Stimulated activated CD8-positive, alpha-beta memory T cell treated with anti-CD3 and anti-CD28 coated beads, Interleukin-4, amount 100 ng/mL, for 4 hours (primary cell): Measurements from ENCODE around the gene OLIG1.
A peak's percentile ranks its signal among the peaks of the same experiment; 100 is the strongest.

Source experiments
- DNase-seq, 2 donors: peaks; one replicate each; pipeline ENCODE4 v3.0.0-alpha.2; 2020; ENCODE audit warnings: low read depth in 2 of 2, low spot score in 1 of 2

Gene OLIG1

DNA sequence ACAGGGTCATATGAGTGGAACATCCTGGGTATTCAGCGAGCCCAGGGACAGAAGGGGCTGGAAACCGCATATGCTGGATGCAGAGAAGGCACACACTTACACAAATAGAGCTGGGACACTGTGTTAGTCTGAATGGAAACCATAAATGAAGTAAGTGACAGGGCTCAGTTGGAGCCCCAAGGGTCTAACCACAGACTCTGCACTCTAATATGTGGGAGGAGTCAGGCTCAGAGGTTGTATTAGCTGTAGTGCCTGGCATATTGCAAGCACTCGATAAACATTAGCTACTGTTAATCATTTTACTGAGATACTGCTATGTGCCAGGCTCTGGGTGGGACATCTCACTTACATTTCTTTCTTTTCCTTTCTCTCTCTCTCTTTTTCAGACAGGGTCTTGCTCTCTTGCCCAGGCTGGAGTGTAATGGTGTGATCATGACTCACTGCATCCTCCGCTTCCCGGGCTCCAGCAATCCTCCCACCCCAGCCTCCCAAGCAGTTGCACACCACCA is 6.5 kb upstream of the OLIG1 start:
- no peak for DNase-seq

DNA sequence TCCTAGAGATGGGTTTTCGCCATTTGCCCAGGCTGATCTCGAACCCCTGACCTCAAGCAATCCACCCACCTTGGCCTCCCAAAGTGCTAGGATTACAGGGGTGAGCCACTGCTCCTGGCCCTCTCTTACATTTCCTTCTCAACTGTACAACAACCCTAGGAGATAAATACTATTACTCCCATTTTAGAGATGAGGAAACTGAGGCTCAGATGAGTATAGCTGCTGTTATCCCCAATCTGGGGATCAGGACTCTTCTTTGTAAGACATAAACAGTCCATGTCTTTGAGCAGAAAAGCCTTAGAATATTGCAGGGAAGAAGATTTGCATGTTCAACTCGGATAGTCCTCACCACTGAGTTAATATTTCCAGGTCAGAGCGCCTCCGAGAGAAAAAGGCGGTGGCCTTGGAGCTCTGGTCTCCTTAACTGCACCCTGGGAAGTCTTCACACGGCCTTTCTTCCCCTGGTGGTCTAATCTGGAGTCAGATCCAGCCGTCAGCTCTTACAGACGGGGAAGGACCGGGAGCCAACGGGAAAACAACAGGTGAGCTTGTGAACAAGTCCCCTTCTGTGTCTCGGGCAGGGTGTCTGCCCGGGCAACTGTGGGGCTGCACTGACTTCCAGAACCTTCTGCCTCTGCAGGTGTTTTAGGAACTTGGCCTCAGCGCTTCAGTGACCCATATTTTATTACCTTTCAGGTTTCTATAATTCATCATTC is 5.9 kb upstream of the OLIG1 start:
- no peak for DNase-seq

DNA sequence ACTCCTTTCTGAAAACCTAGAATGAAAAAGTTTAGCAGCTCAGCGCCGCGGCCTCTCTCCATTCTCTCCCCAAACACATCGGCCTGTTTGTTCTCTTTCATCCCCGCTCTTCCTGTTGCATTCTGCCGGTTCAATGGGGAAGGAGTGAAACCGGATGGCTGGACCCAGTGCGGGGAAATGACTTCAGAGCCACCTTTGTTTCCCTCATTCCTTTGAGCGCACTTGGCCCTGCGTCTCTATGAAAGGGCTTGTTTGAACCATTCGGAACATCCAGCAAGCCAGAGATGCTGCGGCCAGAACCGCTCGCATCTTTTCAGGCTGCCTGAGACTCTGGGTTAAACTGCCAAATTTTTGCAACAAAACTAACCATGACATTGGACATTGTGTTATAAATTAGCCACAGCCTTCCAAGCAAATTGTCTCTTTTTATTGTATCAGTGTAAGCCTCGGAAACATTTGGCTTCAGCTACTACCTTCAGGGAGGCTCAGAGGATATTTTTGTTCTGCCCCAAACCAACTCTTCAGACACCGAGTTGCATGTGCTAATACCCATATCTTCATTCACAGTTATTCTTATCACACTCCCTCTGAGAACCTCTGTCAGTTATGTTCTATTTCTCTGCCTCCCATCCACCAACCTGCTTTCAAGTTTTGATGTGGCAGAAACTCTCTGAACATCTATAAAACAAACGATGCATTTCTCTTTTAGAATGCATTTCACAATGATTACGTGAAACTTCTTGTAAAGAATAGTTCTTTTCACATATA is 5.1 kb upstream of the OLIG1 start:
- no peak for DNase-seq

DNA sequence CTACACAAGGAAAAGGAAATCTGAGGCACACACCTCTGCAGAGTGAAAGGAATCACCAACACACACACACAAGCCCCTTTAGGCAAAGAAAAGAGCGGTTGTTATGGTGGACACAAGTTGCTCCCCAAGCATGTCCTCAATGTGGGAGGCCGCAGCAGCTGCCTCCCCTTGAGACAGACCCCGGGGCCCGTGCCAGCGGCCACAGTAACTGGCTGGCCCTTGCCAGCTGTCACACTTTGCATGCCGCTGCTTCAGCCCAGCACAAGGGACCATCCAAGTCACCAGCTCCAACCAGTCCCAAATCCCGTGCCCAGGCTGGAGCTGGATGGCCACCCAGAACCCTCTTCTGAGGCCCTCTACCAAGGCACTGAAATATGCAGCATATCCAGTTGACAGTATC is 2.9 kb upstream of the OLIG1 start:
- no peak for DNase-seq

DNA sequence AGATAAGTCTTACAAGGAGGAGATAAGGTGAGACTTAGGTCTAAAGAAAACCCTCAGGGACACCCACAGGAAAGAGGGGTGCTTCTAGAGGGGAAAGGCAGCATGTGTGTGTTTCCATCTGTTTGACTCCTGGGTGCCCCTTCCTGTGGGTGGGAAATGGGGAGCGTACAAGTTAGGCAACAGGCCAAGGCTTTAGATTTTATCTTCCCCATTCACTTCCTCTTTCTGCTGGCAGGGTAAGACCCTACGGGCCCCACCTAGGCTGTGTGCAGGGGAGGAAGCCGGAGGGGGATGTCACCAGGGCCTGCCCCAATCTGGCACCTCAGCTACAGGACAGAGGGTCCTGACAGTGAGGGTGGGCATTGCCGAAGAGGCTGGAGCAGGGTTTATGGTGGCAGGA is 2.5 kb upstream of the OLIG1 start:
- DNase-seq, result no peak

DNA sequence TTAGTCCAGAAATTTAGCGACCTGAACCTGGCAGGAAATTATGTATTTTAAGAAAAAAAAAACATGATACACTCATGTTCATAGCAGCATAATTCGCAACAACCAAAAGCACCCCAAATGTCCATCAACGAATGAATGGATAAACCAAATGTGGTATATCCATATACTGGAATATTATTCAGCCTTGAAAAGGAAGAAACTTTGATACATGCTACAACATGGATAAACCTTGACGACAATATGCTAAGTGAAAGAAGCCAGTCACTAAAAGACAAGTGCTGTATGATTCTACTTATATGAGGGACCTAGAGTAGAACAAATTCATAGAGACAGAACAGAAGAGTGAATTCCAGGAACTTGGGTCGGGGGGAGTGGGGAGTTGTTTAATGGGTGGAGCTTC is 698 bp upstream of the OLIG1 start:
- DNase-seq, result no peak

DNA sequence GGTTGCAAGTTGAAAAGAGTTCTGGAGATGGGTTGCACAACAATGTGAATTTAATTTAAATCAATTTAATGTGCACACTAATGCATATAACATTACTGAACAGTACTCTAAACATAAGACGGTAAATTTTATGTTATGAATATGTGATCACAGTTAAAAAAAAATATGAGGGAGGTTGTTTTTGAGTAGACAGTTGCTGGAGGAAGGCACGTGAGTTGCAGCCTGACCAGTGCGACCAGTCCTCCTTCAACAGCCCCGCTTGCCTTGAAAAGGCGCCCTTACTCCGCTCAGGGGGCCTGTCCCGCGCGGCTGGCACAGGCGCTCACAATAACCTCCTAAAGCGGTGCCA is 322 bp upstream of the OLIG1 start:
- DNase-seq, result no peak

DNA sequence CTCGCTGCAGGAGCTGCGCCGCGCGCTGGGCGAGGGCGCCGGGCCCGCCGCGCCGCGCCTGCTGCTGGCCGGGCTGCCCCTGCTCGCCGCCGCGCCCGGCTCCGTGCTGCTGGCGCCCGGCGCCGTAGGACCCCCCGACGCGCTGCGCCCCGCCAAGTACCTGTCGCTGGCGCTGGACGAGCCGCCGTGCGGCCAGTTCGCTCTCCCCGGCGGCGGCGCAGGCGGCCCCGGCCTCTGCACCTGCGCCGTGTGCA is 730 bp downstream of the OLIG1 start:
- DNase-seq, result no peak

DNA sequence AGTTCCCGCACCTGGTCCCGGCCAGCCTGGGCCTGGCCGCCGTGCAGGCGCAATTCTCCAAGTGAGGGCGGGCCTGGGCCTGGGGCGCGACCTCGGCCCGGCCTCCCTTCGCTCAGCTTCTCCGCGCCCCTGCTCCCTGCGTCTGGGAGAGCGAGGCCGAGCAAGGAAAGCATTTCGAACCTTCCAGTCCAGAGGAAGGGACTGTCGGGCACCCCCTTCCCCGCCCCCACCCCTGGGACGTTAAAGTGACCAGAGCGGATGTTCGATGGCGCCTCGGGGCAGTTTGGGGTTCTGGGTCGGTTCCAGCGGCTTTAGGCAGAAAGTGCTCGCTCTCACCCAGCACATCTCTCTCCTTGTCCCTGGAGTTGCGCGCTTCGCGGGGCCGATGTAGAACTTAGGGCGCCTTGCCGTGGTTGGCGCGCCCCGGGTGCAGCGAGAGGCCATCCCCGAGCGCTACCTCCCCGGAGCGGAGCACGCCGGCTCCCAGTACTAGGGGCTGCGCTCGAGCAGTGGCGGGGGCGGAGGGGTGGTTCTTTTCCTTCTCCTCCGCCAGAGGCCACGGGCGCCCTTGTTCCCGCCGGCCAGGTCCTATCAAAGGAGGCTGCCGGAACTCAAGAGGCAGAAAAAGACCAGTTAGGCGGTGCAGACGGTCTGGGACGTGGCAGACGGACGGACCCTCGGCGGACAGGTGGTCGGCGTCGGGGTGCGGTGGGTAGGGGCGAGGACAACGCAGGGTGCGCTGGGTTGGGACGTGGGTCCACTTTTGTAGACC is 1.2 kb downstream of the OLIG1 start:
- DNase-seq, result no peak

DNA sequence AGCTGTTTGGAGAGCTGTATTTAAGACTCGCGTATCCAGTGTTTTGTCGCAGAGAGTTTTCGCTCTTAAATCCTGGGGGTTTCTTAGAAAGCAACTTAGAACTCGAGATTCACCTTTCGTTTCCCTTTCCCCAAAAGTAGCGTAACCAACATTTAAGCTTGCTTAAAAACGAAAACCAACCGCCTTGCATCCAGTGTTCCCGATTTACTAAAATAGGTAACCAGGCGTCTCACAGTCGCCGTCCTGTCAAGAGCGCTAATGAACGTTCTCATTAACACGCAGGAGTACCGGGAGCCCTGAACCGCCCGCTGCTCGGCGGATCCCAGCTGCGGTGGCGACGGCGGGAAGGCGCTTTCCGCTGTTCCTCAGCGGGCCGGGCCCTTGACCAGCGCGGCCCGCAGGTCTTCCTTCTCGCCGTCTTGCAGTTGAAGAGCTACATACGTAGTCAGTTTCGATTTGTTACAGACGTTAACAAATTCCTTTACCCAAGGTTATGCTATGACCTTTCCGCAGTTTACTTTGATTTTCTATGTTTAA is 1.9 kb downstream of the OLIG1 start:
- no peak for DNase-seq

DNA sequence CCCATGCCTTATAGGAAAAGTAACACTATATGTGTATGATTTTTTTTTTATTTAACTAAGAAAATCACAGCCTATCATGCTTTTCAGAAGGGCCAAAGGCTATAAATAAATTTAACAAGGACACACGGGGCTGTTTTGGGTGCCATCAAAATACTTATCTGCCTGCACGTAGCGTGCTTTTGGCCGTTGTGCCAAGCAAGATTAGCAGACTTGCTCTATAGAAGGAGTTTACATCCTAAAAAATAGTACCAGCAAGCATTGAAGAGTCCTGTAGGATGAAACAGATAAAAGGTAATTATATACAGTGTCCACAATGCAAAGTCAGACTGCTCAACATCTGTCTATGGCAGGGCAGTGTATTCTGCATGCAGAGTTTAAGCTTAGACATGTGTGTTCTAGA is 3.7 kb downstream of the OLIG1 start:
- no peak for DNase-seq

DNA sequence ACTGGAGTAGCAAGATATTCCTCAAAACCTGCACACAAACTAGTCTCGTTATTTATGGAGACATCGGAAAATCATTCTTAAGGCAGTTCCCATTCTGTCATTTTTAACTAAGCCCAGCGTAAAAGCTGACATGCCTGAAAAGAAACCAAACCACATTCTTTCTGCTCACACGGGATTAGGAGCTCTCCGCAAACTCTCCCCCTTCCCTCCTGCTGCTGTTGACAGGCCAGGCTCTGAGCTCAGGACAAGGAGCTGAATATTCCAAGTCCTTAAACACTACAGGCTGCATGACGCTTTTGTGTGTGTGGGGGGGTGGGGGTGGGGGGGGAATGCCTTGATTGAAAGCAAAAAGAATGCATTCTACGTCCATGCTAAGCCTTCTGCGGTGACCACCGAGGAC is 5.2 kb downstream of the OLIG1 start:
- DNase-seq, result no peak

DNA sequence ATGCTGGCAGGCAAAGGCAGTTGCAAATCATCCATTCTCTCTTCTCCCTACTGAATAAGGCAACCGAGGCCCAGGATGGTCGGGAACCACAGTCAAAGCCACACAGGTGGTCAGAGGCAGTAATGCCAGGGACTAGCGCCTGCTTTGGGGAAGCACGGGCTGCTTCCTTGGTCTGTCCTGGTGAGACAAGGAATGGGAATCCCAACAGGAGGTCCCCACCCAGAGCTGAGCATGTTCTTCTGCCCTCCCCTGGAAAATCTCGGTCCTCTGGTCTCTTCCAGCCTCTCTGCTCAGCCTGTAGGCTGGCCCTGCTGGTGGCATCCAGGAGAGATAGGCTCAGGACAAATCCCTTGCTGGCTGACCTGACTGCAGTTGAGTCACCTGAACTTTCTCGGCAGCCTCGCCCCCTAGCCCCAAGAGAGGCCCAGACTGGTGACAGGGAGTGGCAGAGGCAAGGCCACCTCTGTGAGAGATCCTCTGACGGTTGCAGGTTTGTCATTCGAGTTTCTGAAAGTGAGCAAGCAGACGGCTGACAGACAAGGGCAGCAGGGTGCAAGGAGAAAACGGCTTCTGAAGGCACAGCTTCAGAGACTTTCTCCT is 5.8 kb downstream of the OLIG1 start:
- no peak for DNase-seq

DNA sequence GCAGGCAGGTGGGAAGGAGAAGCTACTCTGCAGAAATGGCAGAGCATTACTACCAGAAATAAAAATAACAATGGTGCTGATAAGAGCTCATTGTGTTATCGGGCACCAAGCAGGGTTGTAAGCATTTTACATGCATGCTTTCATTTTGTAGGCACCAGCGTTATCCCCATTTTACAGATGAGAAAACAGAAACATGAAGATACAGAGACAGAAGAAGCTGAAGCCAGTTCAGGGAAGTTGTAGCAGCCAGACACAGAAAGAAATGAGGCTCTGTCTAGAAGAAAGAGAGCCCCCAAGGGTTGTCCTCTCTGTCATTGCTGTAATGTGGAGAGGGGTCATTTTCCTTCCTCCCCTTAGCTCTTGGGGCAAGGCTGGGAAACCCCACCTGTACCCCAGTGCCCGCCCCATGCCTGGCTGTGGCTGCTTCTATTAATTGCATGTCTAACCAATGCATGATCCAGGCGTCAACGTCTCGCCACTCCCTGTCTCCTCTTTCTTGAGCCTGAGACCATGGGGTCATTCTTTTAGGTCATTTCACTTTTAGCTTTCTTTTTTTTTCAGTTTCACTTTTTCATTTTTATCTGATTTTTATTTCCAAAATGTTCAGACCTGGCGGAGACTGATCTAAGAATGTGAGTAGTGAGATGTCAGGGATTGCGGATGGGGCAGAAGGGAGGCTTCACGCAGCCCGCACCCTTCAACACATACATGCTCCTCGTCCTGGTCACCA is 6.8 kb downstream of the OLIG1 start:
- DNase-seq, result no peak

DNA sequence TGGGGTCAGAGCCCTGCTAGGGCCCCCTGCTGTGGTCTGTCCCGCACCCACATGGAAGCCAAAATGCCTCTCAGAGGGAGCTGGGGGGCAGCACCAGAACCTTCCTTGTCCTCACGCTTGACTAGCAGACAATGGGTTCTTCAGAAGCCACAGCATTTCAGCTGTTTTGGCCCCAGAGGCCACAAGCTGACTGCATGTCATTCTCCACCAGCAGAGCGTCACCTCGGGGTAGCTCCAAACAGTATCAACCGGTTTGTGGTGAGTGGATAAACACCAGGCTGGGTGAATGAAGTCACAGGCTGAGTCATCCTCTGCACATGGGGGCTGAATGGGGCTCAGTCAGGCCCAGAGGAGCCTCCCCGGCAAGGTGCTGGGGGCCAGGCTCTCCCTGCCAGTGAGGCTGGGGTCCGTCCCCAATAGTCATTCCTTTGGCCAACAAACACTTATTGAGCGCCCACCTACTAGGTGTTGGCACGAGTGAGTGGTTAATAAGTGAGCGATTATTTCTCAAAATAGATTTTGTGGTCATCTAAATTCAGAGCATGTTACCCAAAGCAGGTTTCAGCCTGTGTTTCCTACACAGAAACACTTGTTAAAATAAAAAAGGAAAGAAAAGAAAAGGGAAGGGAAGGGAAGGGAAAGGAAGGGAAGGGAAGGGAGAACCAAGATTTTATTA is 9.1 kb downstream of the OLIG1 start:
- DNase-seq, result peak; percentile 14 to 30

DNA sequence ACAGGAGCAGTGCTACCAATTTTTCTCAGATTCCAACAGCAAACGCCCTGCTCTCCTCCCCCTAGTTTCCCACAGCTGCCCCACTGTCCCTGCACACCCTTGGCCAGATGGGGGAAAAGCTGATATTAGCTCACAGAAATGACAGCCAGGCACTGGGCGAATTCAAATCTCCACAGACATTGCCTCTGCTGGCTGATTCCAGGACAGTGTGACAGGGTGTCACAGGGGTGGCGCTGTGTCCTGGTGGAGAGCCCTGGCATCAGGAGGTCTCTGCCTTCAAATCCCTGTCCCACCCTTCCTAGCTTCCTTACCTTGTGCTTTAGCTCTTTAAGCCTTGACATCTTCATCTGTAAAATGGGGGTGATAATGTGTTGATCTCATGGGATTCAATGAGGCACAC is 10.4 kb downstream of the OLIG1 start:
- no peak for DNase-seq

DNA sequence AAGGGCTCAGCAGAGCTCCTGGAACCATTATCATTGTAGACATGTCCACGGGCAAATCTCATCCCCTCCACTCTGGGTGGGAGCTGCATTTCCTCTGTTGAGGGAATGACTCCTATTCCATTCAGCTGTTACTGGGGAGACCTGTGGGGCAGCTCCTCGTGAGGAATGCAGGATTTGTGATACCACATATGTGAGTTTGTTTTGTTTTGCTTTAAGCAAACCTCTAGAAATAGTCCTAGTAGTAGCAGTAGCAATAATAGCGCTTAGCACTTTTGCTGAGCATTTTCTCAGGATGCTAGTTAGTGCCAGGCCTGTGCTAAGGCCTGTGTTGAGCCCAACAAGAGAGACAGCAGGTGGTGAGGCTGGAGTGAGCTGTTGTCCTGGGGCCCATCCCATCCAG is 10.8 kb downstream of the OLIG1 start:
- no peak for DNase-seq

DNA sequence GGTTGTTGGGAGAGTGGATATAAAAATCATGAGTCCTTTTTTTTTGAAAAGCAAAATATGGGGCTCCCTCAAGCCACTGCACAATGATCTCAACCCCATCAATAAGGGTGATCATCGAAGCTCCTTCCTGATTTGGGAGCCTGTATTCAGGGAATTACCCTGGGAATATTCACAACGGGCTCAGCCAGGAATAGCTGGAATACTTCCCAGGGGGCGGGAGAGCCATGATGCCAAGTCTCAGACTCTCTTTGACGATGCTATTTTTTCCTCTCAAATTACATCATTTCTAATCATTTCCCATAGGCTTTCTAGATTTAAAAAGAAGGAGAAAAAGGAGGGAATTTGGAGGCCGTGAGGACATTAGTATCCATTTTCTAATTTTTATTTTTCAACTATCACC is 18.4 kb downstream of the OLIG1 start:
- no peak for DNase-seq

DNA sequence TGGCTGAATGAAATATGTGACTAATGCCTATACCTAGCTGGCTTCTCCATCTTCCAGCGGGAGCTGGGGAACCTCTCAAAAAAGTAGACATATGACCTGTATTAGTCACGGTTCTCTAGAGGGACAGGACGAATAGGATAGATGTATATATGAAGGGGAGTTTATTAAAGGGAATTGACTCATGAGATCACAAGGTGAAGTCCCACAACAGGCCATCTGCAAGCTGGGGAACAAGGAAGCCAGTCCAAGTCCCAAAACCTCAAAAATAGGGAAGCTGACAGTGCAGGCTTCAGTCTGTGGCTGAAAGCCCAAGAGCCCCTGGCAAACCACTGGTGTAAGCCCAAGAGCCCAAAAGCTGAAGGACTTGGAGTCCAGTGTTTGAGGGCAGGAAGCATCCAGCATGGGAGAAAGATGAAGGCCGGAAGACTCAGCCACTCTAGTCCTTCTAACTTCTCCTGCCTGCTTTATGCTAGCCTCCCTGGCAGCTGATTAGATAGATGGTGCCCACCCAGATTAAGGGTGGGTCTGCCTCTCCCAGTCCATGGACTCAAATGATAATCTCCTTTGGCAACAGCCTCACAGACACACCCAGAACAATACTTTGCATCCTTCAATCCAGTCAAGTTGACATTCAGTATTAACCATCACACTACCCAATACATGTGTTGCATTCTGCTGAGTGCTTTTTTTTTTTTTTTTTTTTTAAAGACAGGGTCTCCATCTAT is 19.6 kb downstream of the OLIG1 start:
- no peak for DNase-seq

DNA sequence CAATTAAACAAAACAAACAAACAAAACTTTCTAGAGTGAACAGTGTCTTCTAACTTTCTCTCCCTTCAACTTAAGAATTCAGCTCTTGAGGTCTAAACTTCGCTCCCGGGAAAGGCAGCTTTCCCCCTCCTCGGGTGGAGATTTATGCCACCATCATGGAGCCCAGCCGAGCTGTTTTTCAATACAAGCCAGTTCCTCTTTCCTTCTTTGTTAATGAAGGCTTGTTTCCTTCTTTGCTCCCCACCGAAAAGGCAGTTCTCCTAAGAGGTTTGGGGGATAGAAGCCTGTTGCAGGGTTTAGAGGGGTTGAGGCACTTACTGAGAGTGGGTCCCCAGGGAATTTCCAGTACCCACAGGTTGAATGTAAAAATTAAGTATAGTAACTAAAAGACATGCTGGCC is 26.5 kb downstream of the OLIG1 start:
- DNase-seq, result no peak
